GM19397 (cell line): ENCODE results near the gene PALM3.
"Not testable (repeated sequence)": the region's sequence is repeated elsewhere in the genome, so short reads cannot be mapped to it uniquely, and the experiment has no call there.

Source experiments
- ATAC-seq: cut with Tn5 transposase; IDR thresholded peaks from one replicate; pipeline ENCODE4 v1.9.1; 2021; ENCODE audit warnings: mild to moderate bottlenecking, moderate library complexity; ENCODE audit not compliant: unreplicated experiment

The PALM3 gene

GRCh38 chr19:14061081-14061749 is 661 bp downstream of the PALM3 start:
- no peak for ATAC-seq

DNA sequence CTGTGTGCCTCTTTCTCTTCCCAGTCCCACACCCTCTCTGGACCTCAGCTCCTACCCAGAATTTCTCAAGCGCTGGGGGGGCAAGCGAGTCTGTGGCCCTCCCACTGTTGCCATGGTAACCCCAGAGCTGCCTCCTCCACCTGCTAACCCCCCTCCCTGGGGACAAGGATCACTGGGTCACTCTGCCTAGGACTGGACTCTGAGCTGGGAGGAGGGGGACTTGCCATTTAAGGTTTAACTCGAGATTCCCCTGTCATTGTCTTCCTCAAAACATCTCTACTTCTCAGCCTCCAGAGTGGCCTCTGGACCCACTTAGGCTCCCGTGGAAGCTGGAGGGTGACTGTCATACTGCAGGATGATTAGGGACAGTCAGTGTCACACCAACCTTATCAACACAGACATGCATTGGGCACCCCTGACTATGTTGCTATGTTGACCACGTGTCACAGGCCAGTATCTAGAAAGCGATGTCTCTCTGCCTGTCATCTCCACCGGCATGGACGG is 2.2 kb downstream of the PALM3 start:
- ATAC-seq: no peak

DNA sequence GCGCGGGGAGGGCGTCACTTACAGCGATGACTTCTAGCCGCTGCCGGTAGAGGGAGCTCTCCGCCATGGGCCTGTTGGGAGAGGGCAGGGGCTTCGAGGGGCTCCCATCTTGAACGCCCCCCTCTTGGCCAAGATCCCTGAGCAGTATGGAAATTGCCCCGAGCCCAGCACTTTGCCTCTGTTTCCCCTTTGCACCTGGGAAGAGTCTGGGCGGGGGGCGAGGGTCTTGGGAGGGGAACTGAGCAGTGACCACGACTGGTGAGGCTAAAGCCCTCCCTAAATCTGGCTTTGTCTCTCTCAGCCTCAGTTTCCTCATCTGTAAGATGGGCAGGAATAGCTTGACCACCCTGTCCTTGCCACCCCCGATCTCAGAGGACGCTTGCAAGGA is 2.8 kb downstream of the PALM3 start:
- ATAC-seq: no peak

- ATAC-seq: no peak
These were observed 3.4 kb downstream of the PALM3 start for GRCh38 chr19:14058182-14059092.

- no peak for ATAC-seq
These were observed 5.0 kb downstream of the PALM3 start for GRCh38 chr19:14056741-14057356.

DNA sequence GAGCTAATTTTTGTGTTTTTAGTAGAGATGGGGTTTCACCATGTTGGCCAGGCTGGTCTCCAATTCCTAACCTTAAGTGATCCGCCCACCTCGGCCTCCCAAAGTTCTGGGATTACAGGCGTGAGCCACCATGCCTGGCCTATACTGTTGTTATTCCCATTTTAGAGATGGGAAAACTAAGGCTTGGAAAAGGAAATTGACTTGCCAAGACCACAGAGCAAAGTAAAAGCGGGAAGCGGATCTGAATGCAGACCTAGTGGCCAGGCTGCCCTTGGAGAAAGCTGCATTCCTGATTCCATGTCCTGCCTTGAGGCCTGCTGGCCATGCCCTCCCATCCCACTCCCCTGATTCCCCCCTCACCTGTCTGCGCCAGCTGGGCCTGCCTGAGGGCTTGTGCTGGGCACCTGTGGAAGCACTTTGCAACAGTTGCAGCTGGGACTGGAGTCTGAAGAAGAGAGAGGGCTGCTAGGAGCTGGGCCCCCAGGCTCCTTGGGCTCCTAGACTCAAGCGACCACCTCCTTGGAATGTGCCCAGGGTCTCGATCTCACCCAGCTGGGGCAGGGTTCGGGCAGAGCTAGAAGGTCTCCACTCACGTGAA is 5.7 kb downstream of the PALM3 start:
- no peak for ATAC-seq

DNA sequence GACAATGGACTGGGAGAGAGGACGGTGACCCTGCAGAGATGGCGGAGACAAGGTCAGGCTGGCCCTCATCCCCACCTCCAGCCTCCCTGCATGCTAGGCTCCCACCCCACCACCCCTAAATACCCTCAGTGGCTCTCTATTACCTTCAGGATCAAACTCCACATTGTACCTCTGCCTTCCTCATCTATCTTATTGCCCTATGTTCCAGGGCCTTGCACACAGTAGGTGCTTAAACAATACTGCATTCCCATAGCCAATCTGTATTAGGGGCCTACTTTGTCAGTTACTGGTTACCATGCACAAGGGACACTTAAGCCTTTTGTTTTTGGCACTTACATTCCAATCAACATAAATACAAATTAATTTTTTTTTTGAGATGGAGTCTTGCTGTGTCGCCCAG is 6.5 kb downstream of the PALM3 start:
- no peak for ATAC-seq

DNA sequence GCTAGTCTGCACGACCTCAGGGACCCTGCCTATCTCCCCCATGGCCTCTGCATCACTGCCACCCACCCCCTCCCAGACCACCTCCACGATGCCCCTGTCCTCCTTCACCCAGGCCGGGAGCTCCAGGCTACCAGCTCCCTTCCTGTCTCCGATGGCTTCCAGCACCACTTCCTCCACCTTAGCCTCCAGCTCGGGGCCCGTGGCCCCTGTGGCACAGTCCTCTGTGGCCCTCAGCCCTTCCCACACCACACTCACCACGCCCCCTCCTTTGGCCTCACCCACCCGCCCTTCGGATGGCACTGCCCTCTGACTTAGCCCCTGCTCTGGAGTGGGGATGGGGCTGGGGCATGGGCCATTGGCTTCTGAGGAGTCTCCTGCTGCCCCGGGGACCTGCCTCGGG is 7.2 kb downstream of the PALM3 start:
- no peak for ATAC-seq

DNA sequence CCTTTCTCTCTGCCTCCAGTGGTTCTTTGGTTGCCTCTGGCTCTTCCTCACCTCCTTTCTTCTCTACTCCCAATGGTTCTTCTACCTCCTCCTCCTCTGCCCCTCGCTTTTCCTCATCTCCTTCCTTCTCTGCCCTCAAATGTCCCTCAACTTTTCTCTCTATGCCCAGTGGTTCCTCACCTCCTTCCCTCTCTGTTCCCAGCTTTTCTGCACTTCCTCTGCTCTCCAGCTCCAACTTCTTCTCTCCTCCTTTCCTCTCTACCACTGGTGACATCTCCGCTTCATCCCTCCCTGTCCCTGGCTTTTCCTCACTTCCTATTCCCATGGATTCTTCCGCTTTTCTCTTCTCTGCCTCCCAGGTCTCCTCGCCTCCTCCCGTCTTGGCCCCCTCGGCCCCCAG is 7.8 kb downstream of the PALM3 start:
- no peak for ATAC-seq

GRCh38 chr19:14053500-14053899 is 8.4 kb downstream of the PALM3 start:
- ATAC-seq: no peak

GRCh38 chr19:14053032-14053431 is 8.8 kb downstream of the PALM3 start:
- no peak for ATAC-seq

DNA sequence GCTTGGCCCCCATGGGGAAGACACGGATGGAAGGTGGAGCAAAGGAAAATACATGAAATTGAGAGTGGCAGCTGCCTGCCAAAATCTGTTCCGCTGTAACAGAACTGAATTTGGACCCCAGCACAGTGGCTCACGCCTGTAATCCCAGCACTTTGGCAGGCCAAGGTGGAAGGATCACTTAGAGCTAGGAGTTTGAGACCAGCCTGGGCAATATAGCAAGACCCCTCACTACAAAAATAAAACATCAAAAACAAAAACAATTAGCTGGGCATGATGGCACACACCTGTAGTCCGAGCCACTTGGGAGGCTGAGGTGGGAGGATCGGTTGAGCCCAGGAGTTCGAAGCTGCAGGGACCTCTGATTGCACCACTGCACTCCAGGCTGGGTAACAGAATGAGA is 9.4 kb downstream of the PALM3 start:
- ATAC-seq: no peak

GRCh38 chr19:14051980-14052379 is 9.9 kb downstream of the PALM3 start:
- no peak for ATAC-seq

GRCh38 chr19:14050961-14051360 is 10.9 kb downstream of the PALM3 start:
- ATAC-seq: not testable (repeated sequence)

DNA sequence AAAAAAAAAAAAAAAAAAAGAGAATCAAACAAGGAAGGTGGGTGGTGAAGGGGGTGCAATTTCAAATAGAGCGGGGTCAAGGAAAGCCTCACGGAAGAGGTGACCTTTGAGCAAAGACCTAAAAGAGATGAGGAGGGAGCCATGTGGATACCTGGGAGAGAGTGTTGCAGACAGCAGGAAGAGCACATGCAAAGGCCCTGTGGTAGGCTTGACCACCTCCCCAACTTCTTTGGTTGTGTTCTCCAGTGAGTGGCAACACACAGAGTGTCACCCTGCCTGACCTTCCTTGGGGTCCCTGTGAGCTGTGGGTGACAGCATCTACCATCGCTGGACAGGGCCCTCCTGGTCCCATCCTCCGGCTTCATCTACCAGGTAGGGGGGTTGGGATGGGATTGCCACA is 11.4 kb downstream of the PALM3 start:
- no peak for ATAC-seq

GRCh38 chr19:14048443-14049153 is 13.3 kb downstream of the PALM3 start:
- ATAC-seq: no peak

DNA sequence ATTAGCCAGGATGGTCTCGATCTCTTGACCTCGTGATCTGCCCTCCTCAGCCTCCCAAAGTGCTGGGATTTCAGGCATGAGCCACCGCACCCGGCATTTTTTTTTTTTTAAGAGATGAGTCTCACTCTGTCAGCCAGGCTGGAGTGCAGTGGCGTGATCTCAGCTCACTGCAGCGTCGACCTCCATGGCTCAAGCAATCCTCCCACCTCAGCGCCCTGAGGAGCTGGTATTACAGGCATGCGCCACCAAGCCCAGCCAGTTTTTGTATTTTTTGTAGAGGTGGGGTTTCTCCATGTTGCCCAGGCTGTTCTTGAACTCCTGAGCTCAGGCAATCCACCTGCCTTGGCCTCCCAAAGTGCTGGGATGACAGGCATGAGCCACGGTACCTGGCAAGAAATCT is 14.0 kb downstream of the PALM3 start:
- not testable (repeated sequence) for ATAC-seq

DNA sequence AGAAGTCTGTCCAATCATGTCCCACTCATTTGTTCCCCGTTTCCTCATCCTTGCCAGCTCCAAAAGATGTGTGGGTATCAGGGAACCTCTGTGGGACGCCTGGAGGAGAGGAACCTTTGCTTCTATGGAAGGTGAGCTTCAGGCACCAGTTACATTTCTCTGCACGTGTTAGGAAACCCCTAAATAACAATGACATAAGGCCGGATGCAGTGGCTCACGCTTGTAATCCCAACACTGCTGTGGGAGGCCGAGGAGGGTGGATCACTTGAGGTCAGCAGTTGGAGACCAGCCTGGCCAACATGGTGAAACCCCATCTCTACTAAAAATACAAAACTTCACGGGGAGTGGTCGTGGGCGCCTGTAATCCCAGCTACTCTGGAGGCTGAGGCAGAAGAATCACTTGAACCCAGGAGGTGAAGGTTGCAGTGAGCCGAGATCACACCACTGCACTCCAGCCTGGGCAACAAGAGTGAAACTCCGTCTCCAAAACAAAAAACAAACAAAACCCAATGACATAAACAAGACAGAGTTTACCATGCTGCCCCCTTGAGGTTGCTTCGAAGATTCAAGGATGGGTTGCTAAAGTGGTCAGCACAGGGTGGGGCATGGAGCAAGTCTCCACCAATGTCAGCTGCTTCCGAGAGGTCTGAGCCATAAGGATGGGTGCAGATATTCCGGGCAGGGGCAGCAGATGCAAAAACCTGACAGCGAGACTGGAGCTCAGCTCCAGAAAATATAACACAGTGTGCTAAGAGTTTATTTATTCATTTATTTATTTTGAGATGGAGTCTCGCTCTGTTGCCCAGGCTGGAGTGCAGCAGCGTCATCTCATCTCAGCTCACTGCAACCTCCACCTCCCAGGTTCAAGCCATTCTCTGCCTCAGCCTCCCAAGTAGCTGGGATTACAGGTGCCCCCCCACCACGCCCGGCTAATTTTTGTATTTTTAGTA is 18.9 kb downstream of the PALM3 start:
- not testable (repeated sequence) for ATAC-seq

GRCh38 chr19:14039181-14039580 is 22.7 kb downstream of the PALM3 start:
- ATAC-seq: no peak

DNA sequence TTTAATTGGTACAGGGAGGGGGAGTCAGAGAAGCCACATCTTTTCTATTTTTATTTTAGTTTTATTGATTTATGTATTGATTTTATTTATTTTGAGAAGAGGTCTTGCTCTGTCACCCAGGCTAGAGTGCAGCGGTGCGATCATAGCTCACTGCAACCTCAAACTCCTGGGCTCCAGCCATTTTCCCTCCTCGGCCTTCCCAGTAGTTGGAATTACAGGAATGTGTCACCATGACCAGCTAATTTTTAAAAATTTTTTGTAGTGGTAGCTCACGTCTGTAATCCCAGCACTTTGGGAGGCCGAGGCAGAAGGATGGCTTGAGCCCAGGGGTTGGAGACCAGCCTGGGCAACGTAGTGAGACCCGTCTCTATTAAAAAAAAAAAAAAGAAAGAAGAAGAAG is 26.2 kb downstream of the PALM3 start:
- ATAC-seq: no peak
